ENCODE data around the gene SPTB.
A peak's percentile ranks its signal among the peaks of the same experiment; 100 is the strongest.
"Not testable (repeated sequence)": the region's sequence is repeated elsewhere in the genome, so short reads cannot be mapped to it uniquely, and the experiment has no call there.

Gene SPTB

GRCh38 chr14:64879635-64880220 is at the start of gene SPTB:
TSS of gene SPTB (minus strand) at chr14:64879907. CDS start at chr14:64823094, 56,813 bp downstream.
- DNase-seq, result no peak

- no peak for DNase-seq
Measured at GRCh38 chr14:64929014-64929359, 49.3 kb upstream of the SPTB start.

DNA sequence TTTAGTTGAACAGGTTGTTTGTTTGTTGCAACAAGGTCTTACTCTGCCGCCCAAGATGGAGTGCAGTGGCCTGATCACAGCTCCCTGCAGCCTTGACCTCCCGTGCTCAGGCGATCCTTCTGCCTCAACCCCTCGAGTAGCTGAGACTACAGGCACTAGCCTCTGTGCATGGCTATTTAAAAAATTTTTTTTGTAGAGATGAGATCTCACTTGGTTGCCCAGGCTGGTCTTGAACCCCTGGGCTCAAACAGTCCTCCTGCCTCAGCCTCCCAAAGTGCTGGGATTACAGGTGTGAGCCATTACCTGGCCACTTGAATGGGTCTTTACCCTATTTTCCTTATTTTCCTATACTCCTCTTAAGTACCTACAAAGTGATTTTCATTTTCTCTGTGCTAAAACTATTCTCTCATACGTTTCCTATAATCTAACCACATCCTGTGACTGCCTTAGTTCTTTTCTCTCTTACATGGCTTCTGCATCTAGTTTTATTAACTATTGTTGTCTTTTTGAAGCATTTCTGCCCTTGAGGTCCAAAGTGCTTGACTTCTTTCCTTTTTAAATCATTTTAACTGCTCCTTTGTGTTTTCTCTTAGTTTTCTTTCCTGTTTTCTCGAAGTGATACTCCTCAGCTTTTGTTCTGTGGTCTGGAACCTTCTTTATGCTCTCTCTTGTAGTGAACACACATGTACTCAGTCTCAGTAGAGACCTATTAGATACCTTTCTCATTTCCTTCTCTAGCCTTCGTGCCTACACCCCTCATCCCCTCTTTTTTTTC is 48.7 kb upstream of the SPTB start:
- no peak for DNase-seq

DNA sequence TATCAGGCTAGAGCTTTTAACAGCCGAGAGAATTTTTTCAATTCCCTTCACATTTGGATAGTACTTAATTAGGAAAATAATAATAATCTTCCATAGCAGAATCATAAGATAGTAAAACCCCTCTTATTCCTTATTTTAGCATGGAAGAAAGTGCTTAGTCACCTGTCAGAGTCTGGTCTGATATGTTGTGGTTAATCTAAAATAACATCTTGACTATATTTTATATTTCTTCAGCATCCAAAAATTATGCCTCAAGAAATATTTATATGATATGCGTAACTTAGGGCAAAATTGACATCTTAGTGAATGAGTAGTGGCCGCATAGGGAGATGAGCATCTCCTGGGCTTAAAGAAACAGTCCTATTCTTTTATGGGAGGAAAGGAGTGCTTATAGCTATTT is 47.3 kb upstream of the SPTB start:
- no peak for DNase-seq

- DNase-seq, result no peak
Measured at GRCh38 chr14:64926398-64926995, 46.8 kb upstream of the SPTB start.

DNA sequence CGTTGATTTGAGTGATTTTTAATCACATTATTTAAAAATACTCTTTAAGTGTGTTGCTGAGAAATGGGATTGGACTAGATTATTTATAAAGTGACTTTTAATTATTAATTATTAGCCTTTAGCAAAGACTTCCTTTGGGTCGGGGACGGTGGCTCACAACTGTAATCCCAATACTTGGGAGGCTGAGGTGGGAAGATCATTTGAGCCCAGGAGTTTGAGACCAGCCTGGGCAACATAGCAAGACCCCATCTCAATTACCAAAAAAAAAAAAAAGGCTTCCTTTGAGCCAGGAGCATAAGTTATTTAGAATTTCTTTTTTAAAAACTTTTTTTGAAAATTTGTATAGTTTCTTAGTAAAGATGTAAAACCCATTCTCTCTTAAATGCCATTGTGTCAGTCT is 43.3 kb upstream of the SPTB start:
- no peak for DNase-seq

- no peak for DNase-seq
Measured at GRCh38 chr14:64920465-64920864, 40.8 kb upstream of the SPTB start.

DNA sequence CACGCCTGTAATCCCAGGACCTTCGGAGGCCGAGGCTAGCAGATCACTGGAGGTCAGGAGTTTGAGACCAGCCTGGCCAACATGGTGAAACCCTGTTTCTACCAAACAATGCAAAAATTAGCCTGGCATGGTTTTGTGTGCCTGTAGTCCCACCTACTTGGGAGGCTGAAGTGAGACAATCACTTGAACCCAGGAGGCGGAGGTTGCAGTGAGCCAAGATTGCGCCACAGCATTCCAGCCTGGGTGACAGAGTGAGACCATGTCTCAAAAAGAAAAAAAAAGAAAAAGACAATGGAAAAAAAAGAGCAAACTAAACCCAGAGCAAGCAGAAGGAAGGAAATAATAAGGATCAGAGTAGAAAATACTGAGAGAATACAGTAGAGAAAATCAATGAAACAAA is 39.9 kb upstream of the SPTB start:
- DNase-seq, result no peak

GRCh38 chr14:64919215-64919614 is 39.5 kb upstream of the SPTB start:
- no peak for DNase-seq

DNA sequence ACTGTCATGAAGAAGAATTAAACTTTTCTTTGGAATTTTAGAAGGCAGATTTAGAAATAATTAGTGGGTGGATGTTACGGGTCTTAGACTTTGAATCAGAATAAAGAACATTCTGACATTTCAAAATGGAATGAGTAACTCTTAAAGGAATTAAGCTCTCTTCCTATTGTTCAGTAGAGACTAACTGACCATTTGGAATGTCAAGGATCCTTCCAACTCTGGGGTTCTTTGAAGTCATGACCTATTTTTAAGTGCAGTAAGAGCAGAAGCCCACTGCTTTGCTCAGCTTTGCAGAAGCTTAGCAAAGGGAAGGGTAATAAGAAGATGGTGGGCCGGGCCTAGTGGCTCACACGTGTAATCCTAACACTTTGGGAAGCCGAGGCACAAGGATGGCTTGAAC is 38.5 kb upstream of the SPTB start:
- no peak for DNase-seq

GRCh38 chr14:64915797-64916196 is 36.1 kb upstream of the SPTB start:
- no peak for DNase-seq

DNA sequence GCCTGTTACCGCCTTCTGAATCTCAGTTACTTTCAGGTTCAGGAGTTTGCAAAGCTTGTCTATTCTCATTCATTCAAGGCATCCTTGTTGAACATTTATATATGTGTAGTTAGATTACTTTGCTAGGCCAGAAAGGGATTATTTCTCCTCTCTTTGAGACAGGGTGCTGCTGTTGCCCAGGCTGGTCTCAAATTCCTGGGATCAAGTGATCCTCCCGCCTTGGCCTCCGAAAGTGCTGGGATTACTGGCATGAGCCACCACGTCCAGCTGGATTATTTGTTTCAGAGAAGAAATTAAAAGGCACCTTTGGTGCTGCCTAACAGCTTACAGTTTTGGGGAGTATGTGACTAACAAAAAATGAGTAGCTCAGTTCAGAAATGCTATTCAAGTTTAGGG is 35.3 kb upstream of the SPTB start:
- no peak for DNase-seq

DNA sequence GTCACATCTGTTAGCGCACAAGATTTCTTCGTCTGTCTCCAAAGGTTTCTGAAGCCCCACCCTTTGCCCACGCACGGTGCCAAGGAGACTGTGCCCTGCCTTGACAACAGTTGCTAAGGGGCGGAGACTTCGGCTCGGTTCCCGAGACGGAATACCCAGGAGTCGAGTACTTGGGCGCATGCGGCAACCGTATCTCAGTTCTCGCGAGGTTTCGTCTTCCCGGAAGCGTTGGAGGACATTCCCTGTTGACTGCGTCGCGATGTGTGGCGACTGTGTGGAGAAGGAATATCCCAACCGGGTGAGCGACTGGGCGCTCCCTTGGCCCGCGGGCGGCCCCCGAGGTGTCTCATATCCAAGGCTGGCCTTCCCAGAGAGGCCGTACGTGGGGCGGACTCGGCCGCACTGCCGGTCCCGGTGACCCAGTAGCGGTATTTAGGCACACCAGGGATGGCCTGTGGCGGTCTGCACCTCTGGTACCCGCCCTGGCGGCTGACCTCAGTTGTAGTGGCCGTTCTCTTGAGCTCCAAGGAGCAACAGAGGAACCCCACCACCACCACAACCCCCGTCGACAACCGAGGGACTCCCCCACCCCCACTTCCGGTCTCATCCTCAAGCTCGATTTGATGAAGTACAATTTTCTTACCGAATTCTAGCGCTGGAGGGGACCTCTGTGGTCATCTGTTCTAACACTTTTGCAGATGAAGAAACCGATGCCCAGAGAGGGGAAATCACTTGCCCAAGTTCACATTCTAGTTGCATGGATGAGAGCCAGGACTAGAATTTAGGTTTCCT is 34.7 kb upstream of the SPTB start, which contains the start of gene CHURC1:
Gene CHURC1 (plus strand): TSS at position 219 of the 792 bp plus-strand sequence. CDS start 41 bp downstream, at position 260.
- DNase-seq, result peak; percentile 95

- not testable (repeated sequence) for DNase-seq
Measured at GRCh38 chr14:64913477-64913876, 33.8 kb upstream of the SPTB start.

GRCh38 chr14:64912261-64912660 is 32.6 kb upstream of the SPTB start:
- no peak for DNase-seq

- DNase-seq, result no peak
Measured at GRCh38 chr14:64910847-64911495, 31.3 kb upstream of the SPTB start.

DNA sequence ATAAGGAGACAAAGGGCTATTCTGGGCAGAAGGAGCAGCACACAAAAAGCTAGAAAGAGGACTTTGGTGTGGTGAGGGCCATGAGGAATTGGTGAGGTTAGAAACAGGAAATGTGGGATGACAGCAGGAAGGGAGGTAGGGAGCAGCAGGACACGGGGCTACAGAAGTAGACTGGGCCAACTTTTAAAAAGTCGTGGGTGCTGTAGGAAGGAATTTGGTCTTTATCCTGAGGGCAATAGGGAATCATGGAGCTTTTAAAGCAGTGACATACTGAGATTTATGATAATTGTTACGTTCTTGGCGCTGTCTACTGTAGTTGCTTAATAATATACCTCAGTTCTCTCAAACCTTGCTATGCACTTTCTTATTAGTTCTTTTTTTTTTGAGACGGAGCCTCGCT is 26.3 kb upstream of the SPTB start:
- DNase-seq, result no peak

DNA sequence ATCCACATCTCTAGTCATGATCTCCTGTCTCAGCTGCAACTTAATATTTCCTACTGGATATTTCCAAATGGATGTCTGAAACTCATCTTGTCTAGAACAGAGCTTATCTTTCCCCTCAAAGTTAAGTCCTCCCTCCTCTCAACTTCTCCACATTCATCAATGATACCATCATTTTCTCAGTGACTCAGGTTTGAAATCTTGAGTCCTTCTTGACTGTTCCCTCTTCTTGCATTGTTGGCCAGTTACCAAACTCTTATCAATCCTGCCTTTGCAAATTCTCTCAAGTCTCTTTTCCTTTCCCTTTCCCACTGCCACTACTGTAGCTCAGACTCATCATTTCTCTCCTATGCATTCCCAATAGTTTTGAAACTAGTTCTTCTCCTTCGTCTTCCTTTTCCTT is 20.3 kb upstream of the SPTB start:
- no peak for DNase-seq

DNA sequence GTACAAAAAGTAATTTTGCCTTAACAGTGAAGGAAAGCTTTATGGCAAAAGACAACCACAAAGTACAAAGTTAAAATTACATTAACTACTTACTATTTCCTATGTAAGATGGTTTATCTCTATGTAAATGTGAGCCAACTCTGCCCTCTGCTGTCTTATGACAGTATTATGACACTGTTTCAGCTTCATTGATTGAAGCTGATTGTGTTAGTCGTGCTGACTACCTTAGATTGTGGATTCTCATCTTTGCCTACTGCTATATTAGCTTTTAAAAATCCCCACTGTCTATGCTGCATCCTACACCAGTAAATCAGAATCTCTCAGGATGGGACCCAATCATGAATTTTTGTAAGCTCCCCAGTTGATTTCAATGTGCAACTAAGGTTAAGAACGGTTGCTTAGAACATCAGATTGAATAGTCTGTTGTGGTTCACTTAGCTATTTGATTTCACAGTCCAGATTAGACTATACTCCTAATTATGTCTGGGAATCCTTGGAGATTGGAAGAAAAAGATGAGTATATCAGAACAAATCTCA is 12.2 kb upstream of the SPTB start:
- DNase-seq, result peak; percentile 53

- DNase-seq, result no peak
Measured at GRCh38 chr14:64891173-64891838, 11.6 kb upstream of the SPTB start.

DNA sequence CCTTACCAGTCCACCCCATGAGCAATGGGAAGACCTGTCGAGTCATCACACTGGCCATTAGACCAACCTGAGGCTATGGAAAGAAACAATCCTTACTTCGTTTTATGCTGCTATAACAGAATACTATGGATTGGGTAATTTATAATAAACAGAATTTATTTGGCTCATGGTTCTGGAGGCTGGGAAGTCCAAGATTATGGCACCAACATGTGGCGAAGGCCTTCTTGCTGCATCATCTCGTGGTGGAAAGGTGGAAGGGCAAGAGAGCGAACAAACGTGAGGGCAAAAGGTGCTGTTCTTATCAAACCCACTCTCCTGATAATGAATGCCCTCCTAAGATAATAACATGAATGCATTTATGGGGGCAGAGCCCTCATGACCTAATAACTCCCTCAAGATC is 9.6 kb upstream of the SPTB start:
- DNase-seq, result no peak

DNA sequence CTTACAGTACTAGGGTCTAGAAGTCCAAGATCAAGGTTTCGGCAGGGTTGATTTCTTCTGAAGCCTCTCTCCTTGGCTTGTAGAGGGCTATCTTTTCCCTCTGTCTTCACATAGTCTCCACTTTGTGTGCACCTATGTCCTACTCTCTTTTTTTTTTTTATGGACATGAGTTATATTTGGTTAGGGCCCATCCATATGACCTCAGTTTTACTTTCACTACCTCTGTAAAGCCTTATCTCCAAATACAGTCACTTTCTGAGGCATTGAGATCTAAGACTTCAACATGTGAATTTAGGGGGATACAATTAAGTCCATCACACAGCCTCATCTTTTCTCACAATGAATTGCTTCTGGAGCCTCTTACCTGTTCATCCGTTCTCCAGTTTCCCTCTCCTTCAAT is 5.9 kb upstream of the SPTB start:
- no peak for DNase-seq
